ENCODE measurements around the gene C1QL2.

The C1QL2 gene

DNA sequence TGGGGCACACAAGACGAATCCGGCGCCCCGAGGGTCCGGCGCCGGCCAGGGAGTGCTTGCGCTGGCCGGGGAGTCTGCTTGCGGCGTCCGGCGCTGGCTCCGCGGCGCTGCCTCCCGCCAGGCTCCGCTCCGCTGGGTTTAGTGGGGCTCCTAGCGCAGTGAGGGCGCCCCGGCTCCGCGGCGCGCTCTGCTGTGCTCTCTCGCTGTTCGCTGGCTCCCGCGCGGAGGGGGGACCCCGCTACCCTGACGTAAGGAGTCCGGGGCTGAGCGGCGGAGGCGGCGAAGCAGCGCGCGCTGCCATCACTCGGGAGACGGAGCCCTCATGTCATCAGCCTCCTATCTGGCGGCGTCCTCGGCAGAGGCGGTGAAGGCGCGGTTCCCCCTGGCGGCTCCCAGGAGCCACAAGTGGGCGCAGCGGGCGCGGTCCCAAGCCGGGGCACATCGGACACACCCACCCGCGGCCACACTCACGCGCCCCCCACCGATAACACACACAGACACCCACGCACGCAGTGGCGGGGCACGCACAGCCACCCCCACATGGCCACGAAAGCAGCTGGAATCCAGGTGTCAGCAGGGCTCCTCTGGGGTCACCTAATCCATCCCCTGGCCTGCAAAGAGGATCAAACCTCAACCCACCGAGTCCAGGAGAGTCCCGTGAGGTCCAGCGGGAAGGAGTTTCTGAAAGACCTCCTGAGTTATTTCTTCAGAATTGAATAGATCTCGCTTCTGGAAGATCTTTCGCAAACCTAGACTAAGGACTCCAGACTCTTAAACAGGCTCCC lies at the start of gene C1QL2:
C1QL2 (minus strand) TSS at position 189 of the 785 bp plus-strand sequence. CDS start 482 bp downstream, outside the sequence.
- no peak within 1 kb of the TSS for H3K4me3 ChIP-seq (ENCODE audit: low read depth, low read length)
- TF ChIP-seq, protein P1, sequence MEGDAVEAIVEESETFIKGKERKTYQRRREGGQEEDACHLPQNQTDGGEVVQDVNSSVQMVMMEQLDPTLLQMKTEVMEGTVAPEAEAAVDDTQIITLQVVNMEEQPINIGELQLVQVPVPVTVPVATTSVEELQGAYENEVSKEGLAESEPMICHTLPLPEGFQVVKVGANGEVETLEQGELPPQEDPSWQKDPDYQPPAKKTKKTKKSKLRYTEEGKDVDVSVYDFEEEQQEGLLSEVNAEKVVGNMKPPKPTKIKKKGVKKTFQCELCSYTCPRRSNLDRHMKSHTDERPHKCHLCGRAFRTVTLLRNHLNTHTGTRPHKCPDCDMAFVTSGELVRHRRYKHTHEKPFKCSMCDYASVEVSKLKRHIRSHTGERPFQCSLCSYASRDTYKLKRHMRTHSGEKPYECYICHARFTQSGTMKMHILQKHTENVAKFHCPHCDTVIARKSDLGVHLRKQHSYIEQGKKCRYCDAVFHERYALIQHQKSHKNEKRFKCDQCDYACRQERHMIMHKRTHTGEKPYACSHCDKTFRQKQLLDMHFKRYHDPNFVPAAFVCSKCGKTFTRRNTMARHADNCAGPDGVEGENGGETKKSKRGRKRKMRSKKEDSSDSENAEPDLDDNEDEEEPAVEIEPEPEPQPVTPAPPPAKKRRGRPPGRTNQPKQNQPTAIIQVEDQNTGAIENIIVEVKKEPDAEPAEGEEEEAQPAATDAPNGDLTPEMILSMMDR (IDR thresholded peaks at IDR 0.05; ENCODE audit: low read depth, low read length): no peak

DNA sequence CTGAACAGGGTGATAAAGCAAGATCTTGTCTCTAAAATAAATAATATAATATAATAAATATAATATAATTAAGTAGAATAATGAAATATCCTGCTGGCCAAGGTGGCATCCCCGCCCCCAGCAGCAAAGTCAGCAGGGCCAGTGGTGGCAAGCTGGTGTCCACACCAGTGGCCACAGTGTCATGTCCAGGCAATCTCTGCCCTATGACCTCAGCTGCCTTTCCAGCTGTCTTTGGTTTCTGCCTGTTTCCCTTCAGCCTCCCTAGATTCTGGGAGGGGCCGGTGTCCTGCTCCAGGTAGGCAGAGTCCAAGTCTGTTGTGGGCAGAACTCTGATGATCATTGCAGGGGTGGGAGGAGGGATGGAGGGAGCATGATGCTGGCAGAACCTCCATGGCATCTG lies 48.9 kb upstream of the C1QL2 start:
- H3K4me3 ChIP-seq (ENCODE audit: low read depth, low read length): no peak overlapping the region
- TF ChIP-seq, protein P1 (IDR thresholded peaks at IDR 0.05; ENCODE audit: low read depth, low read length): no peak

DNA sequence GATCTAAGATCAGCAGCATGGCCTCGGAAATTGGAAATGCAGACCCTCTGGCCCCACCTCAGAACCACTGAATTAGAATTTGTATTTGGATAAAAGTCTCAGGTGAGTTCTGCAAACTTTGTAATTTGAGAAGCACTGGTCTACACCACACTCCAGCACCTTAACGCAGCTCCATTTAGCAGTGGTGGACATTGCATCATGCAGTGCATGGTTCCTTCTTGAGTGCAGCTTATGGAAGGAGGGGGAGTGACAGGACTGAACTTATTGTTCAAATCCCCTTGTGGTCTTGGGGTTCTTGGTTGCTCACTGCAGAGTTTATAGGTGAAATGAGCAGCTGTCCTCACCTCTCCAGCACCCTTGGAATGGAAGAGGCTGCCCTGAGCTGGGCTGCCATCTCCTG lies 47.6 kb upstream of the C1QL2 start:
- TF ChIP-seq, protein P1 (IDR thresholded peaks at IDR 0.05; ENCODE audit: low read depth, low read length): no peak
- no peak overlapping the region for H3K4me3 ChIP-seq (ENCODE audit: low read depth, low read length)

GRCh38 chr2:119205001-119205706 lies 46.6 kb upstream of the C1QL2 start:
- TF ChIP-seq, protein P1 (IDR thresholded peaks at IDR 0.05; ENCODE audit: low read depth, low read length): no peak
- no peak overlapping the region for H3K4me3 ChIP-seq (ENCODE audit: low read depth, low read length)

GRCh38 chr2:119204525-119204924 lies 46.0 kb upstream of the C1QL2 start:
- TF ChIP-seq, protein P1 (IDR thresholded peaks at IDR 0.05; ENCODE audit: low read depth, low read length): no peak
- no peak overlapping the region for H3K4me3 ChIP-seq (ENCODE audit: low read depth, low read length)

GRCh38 chr2:119202610-119203310 lies 44.2 kb upstream of the C1QL2 start:
- TF ChIP-seq, protein P1 (IDR thresholded peaks at IDR 0.05; ENCODE audit: low read depth, low read length): no peak
- H3K4me3 ChIP-seq (ENCODE audit: low read depth, low read length): no peak overlapping the region
